Measurements from ENCODE around the gene PCDH9.

DNA sequence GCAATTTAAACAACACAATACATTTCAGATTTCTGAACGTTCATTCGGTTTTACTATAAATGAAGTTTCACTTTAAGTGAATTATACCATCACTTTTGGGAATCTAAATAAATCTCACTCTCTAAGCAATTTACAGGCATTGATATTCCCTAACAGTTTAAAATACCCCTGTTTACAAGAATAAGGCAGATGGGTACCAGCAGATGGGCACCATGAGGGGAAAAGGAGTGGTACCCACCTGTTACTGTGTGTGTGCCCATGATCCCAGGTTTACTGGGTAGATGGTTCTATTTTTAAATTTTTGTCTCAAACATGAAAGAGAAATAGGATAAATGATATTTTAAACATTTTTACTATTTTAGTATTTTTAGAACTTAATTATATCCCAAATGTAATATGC is 212.9 kb downstream of the PCDH9 start:
- TF ChIP-seq, protein P1, sequence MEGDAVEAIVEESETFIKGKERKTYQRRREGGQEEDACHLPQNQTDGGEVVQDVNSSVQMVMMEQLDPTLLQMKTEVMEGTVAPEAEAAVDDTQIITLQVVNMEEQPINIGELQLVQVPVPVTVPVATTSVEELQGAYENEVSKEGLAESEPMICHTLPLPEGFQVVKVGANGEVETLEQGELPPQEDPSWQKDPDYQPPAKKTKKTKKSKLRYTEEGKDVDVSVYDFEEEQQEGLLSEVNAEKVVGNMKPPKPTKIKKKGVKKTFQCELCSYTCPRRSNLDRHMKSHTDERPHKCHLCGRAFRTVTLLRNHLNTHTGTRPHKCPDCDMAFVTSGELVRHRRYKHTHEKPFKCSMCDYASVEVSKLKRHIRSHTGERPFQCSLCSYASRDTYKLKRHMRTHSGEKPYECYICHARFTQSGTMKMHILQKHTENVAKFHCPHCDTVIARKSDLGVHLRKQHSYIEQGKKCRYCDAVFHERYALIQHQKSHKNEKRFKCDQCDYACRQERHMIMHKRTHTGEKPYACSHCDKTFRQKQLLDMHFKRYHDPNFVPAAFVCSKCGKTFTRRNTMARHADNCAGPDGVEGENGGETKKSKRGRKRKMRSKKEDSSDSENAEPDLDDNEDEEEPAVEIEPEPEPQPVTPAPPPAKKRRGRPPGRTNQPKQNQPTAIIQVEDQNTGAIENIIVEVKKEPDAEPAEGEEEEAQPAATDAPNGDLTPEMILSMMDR (conservative IDR thresholded peaks at IDR 0.05; ENCODE audit: low read length), result no peak
- no peak for TF ChIP-seq EZH2phosphoT487 (IDR thresholded peaks at IDR 0.05; ENCODE audit: borderline replicate concordance)

Measured in Loucy (cell line).